ENCODE data around the gene CHRNA3.

GRCh38 chr15:78618490-78618934 lies 2.3 kb downstream of the CHRNA3 start:
- TF ChIP-seq CTCF (IDR thresholded peaks at IDR 0.05) (peak; percentile 86), EZH2 (IDR thresholded peaks at IDR 0.05; ENCODE audit: borderline replicate concordance, insufficient read depth, low read depth, low read length, poor library complexity, severe bottlenecking) (no peak)
